Suprapubic skin (tissue), 4 donors: ENCODE data around the gene ZFP69B. TPM values are rescaled to one million over a fixed set of nuclear protein-coding genes. Genes with fewer than 3 reads are reported as not detected.

Source experiments
- DNase-seq, 2 donors: peaks; one replicate each; pipeline ENCODE4 v3.0.0-alpha.2; 2019; ENCODE audit warnings: low spot score in 2 of 2
- H3K27ac ChIP-seq: fragments of 200-600 bp; sonication (generic); one replicate; pipeline ENCODE4 v1.5.1; 2019
- H3K27me3 ChIP-seq: fragments of 200-600 bp; sonication (generic); one replicate; pipeline ENCODE4 v1.5.1; 2019
- H3K36me3 ChIP-seq: fragments of 200-600 bp; sonication (generic); one replicate; pipeline ENCODE4 v1.5.1; 2019
- H3K4me1 ChIP-seq: fragments of 200-600 bp; sonication (generic); one replicate; pipeline ENCODE4 v1.5.1; 2019
- H3K4me3 ChIP-seq: fragments of 200-600 bp; sonication (generic); one replicate; pipeline ENCODE4 v1.5.1; 2019; ENCODE audit warnings: mild to moderate bottlenecking
- H3K9me3 ChIP-seq: fragments of 200-600 bp; sonication (generic); one replicate; pipeline ENCODE4 v1.5.1; 2019
- CTCF ChIP-seq, 2 donors: fragments of 200-600 bp in 1 of 2; fragments of 450-650 bp in 1 of 2; sonication (generic) in 1 of 2; IDR thresholded peaks; one replicate each; pipeline ENCODE4 v1.5.1; 2016 to 2019; ENCODE audit warnings: antibody characterized with exemption in 2 of 2, mild to moderate bottlenecking in 1 of 2, moderate library complexity in 1 of 2
- EP300 ChIP-seq: sonication (generic); formaldehyde crosslinking; IDR thresholded peaks from one replicate; pipeline ENCODE4 v1.6.1; 2017; ENCODE audit warnings: antibody characterized with exemption
- POLR2A ChIP-seq, 2 donors: fragments of 450-650 bp; IDR thresholded peaks; one replicate each; pipeline ENCODE4 v1.6.1; 2017; ENCODE audit warnings: antibody characterized with exemption in 2 of 2, mild to moderate bottlenecking in 2 of 2, moderate library complexity in 2 of 2
- POLR2AphosphoS5 ChIP-seq, 3 donors: sonication (generic); formaldehyde crosslinking; IDR thresholded peaks; one replicate each; pipeline ENCODE4 v1.6.1; 2017; ENCODE audit warnings: antibody characterized with exemption in 3 of 3
- WGBS: methylation state at CpG from one replicate; pipeline ENCODE4 v1.1.5; 2018; 5-methylcytosine and 5-hydroxymethylcytosine counted together
- total RNA-seq, 4 donors: library from RNA; depleted of rRNA; stranded (reverse); fragments of >200 nt; gene quantifications; one replicate each; pipeline ENCODE4 v1.1.0, GENCODE V29; 2016

ZFP69B gene
- total RNA-seq, 4 donors from 2014 or later, result 0.55 to 1.1 (median 0.74) TPM

GRCh38 chr1:40409467-40409866 is 40.8 kb upstream of the ZFP69B start:
- Histone ChIP-seq H3K4me1 (peaks cover 4% of the 10 kb centered on the region), H3K9me3 (no peaks in the 10 kb centered on the region), H3K4me3 (no peak overlapping the region), H3K36me3 (peaks cover 25% of the 10 kb centered on the region), H3K27me3 (no peaks in the 10 kb centered on the region), H3K27ac (no peak overlapping the region)
- no peak for DNase-seq
- TF ChIP-seq POLR2AphosphoS5 (IDR thresholded peaks at IDR 0.05) (no peak), POLR2A (IDR thresholded peaks at IDR 0.05) (no peak), CTCF (IDR thresholded peaks at IDR 0.05) (no peak), EP300 (no peak)
- 89% methylated on average over 4 of the region's 4 CpGs for WGBS

GRCh38 chr1:40411294-40411693 is 39.0 kb upstream of the ZFP69B start:
- H3K27me3 ChIP-seq, result no peaks in the 10 kb centered on the region

GRCh38 chr1:40411843-40412242 is 38.4 kb upstream of the ZFP69B start:
- Histone ChIP-seq H3K27ac (no peak overlapping the region), H3K9me3 (no peaks in the 10 kb centered on the region), H3K4me3 (no peak overlapping the region), H3K27me3 (no peaks in the 10 kb centered on the region), H3K4me1 (no peaks in the 10 kb centered on the region), H3K36me3 (peaks cover 46% of the 10 kb centered on the region)
- no peak for TF ChIP-seq CTCF (IDR thresholded peaks at IDR 0.05)
- TF ChIP-seq POLR2A (IDR thresholded peaks at IDR 0.05), result no peak
- no peak for TF ChIP-seq EP300
- TF ChIP-seq POLR2AphosphoS5 (IDR thresholded peaks at IDR 0.05), result no peak
- WGBS, result 93% methylated on average over 2 of the region's 2 CpGs
- no peak for DNase-seq

More at GRCh38 chr1:40411294-40411693, 39.0 kb upstream of the ZFP69B start:
- Histone ChIP-seq H3K27ac (no peak overlapping the region), H3K4me1 (no peaks in the 10 kb centered on the region), H3K9me3 (no peaks in the 10 kb centered on the region), H3K36me3 (peaks cover 41% of the 10 kb centered on the region), H3K4me3 (no peak overlapping the region)
- no peak for DNase-seq
- no peak for TF ChIP-seq POLR2A (IDR thresholded peaks at IDR 0.05)
- TF ChIP-seq CTCF (IDR thresholded peaks at IDR 0.05), result no peak
- no peak for TF ChIP-seq POLR2AphosphoS5 (IDR thresholded peaks at IDR 0.05)
- TF ChIP-seq EP300, result no peak
- 62% methylated on average over 5 of the region's 5 CpGs for WGBS

GRCh38 chr1:40413527-40414252 is 36.6 kb upstream of the ZFP69B start:
- Histone ChIP-seq H3K36me3 (peaks cover 58% of the 10 kb centered on the region), H3K9me3 (no peaks in the 10 kb centered on the region), H3K27me3 (no peaks in the 10 kb centered on the region), H3K4me3 (no peak overlapping the region), H3K4me1 (no peaks in the 10 kb centered on the region), H3K27ac (no peak overlapping the region)
- WGBS, result 91% methylated on average over 6 of the region's 6 CpGs
- TF ChIP-seq POLR2AphosphoS5 (IDR thresholded peaks at IDR 0.05) (no peak), EP300 (no peak), CTCF (IDR thresholded peaks at IDR 0.05) (no peak), POLR2A (IDR thresholded peaks at IDR 0.05) (no peak)
- no peak for DNase-seq

- H3K36me3 ChIP-seq, result peaks cover 60% of the 10 kb centered on the region
- no peaks in the 10 kb centered on the region for H3K27me3 ChIP-seq
- DNase-seq, result no peak
- H3K9me3 ChIP-seq, result no peaks in the 10 kb centered on the region
- H3K4me1 ChIP-seq, result no peaks in the 10 kb centered on the region
- TF ChIP-seq POLR2AphosphoS5 (IDR thresholded peaks at IDR 0.05) (no peak), CTCF (IDR thresholded peaks at IDR 0.05) (no peak), POLR2A (IDR thresholded peaks at IDR 0.05) (no peak), EP300 (no peak)
- no peak overlapping the region for H3K4me3 ChIP-seq
- WGBS, result 95% methylated on average over 3 of the region's 3 CpGs
- no peak overlapping the region for H3K27ac ChIP-seq
Measured at GRCh38 chr1:40414331-40414730, 35.9 kb upstream of the ZFP69B start.
